AG04450 (cell line): ENCODE data around the gene FAM161A. TPM values are rescaled to one million over a fixed set of nuclear protein-coding genes. Genes with fewer than 3 reads are reported as not detected.

ENCODE experiments used
- CTCF ChIA-PET: fragments of 300-600, 350-600 bp; formaldehyde crosslinking; extraction: SDS; loops from one replicate; lab custom pipeline; 2022; ENCODE audit warnings: antibody characterized with exemption, inconsistent platforms; lab: Charles Lee
- POLR2A ChIA-PET: fragments of 350-600 bp; formaldehyde crosslinking; extraction: SDS; loops from one replicate; lab custom pipeline; 2021; ENCODE audit warnings: antibody characterized with exemption, inconsistent platforms; lab: Yijun Ruan, JAX
- DNase-seq: peaks from one replicate; pipeline ENCODE4 v3.0.0-alpha.2; 2011; ENCODE audit warnings: low read depth, low spot score
- H3K27ac ChIP-seq: one replicate; pipeline ENCODE4 v1.5.1; 2012; ENCODE audit warnings: low read depth, low read length, control low read depth
- H3K27me3 ChIP-seq: one replicate; pipeline ENCODE4 v1.6.0; 2012; ENCODE audit warnings: low read length; ENCODE audit not compliant: control insufficient read depth, insufficient read depth
- H3K4me3 ChIP-seq: 2 replicates; pipeline ENCODE4 v1.5.1; 2011; ENCODE audit warnings: mild to moderate bottlenecking, low read depth, low read length, control low read depth
- H3K9me3 ChIP-seq: 2 replicates; pipeline ENCODE4 v1.5.1; 2012; ENCODE audit warnings: low read length; ENCODE audit not compliant: control insufficient read depth, insufficient read depth
- polyA plus RNA-seq: library from polyadenylated mRNA; depleted of rRNA; stranded (reverse); fragments of >200 nt; gene quantifications from 2 replicates; pipeline ENCODE4 v1.2.3, GENCODE V29; 2011
- TF ChIP-seq, protein P1 (sequence below): IDR thresholded peaks from 2 replicates; pipeline ENCODE4 v1.5.1; 2011; ENCODE audit warnings: low read depth, low read length, control low read depth, inconsistent platforms

FAM161A gene
- polyA plus RNA-seq, 1 experiment: 1.1 TPM

DNA sequence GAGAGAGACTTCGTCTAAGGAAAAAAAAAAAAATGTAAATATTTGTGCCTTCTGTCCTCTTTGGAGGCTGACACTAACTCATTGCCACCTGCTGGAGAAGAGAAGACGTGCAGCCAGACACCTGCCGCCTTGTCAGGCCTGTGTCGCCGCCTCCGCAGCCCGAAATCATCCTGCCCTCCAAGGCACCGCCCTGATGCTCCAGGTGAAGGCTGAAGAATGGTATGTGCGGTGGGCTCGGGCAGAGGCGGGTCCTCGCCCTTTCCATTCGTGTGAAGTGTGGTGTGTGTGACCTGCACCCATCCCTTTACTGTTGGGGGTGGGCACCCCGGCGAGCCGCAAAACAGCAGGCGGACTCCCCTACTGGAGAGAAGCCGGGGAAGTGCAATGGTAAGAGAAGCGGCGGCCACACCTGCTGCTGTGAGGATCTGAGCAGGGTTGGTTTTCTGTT, 60.4 kb downstream of the FAM161A start:
- peak; percentile 7 for DNase-seq
- TF ChIP-seq, protein P1, sequence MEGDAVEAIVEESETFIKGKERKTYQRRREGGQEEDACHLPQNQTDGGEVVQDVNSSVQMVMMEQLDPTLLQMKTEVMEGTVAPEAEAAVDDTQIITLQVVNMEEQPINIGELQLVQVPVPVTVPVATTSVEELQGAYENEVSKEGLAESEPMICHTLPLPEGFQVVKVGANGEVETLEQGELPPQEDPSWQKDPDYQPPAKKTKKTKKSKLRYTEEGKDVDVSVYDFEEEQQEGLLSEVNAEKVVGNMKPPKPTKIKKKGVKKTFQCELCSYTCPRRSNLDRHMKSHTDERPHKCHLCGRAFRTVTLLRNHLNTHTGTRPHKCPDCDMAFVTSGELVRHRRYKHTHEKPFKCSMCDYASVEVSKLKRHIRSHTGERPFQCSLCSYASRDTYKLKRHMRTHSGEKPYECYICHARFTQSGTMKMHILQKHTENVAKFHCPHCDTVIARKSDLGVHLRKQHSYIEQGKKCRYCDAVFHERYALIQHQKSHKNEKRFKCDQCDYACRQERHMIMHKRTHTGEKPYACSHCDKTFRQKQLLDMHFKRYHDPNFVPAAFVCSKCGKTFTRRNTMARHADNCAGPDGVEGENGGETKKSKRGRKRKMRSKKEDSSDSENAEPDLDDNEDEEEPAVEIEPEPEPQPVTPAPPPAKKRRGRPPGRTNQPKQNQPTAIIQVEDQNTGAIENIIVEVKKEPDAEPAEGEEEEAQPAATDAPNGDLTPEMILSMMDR: peak; percentile 59
- H3K27me3 ChIP-seq: peaks cover 4% of the 10 kb centered on the region
- POLR2A ChIA-PET: interaction anchor here (0.6 kb wide), 1 partner anchor 253 kb away, joined by 4 read pairs; no protein-coding TSS in a partner anchor
- H3K27ac ChIP-seq: no peak overlapping the region
- H3K4me3 ChIP-seq: peak overlapping the region; percentile 31
- CTCF ChIA-PET: interaction anchor here (0.7 to 0.9 kb wide), 8 partner anchors 12 to 1211 kb away, joined by 3 to 7 read pairs (median 4); no protein-coding TSS in a partner anchor
- H3K9me3 ChIP-seq: no peaks in the 10 kb centered on the region

DNA sequence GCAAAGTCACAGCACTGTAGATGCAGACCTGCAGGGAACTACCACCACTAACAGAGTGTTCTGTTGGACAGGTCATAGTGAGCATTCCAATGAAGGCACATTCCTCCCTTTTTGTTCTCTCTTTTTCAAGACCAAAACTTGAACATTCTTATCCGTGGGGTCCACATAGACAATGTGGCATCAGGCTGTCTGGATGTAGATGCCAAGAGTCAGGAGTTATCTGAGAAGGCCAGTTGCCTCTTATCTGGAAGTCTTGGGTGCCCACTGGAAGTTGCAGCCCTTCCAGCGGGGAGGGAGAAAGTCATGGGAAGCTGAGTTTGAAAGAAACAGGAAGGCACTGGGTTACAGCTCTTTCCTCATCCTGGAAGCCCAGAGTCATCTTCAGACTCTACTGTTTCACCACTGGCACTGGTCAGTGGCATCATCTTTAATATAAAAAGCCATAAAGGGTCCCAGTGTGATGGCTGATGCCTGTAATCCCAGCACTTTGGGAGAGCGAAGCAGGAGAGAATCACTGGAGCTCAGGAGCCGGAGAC, 61.4 kb downstream of the FAM161A start:
- CTCF ChIA-PET: interaction anchor here (0.7 to 1.1 kb wide), 8 partner anchors 10 to 776 kb away, joined by 3 to 4 read pairs (median 4); no protein-coding TSS in a partner anchor
- Histone ChIP-seq H3K4me3 (no peak overlapping the region), H3K27me3 (peaks cover 8% of the 10 kb centered on the region), H3K9me3 (no peaks in the 10 kb centered on the region), H3K27ac (no peak overlapping the region)
- TF ChIP-seq, protein P1: no peak
- no peak for DNase-seq
- POLR2A ChIA-PET: no interaction called here

DNA sequence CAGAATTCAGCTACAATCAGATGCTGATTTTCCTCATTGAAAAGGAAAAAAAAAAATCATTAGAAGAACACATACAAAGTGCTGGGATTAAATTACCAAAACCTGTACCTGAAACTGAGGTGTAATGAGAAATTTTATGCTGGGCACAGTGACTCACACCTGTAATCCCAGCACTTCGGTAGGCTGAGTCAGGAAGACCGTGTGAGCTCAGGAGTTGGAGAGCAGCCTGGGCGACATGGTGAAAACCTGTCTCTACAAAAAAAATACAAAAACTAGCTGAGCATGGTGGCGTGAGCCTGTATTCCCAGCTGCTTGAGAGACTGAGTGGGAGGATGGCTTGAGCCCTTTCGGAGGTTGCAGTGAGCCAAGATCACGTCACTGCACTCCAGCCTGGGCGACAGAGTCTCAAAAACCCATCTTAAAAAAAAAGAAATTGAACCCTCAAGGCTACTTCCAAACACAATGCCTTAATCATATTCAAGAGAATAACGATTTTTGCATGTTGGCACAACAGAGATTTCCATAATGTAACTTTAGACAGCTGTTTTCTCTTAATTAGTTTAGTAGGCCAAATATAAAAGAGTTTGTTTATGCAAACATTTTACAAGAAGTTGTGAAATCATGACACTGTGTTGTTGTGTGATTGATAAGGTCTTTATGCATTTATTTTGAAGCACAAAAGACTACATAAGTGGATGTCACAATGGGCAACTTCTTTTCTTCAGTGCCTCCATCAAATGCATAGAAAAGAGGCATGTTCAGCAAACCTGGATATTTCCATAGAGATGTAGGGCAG, 63.9 kb downstream of the FAM161A start:
- H3K27ac ChIP-seq: no peak overlapping the region
- H3K9me3 ChIP-seq: no peaks in the 10 kb centered on the region
- DNase-seq: no peak
- no peak overlapping the region for H3K4me3 ChIP-seq
- TF ChIP-seq, protein P1: no peak
- H3K27me3 ChIP-seq: peaks cover 8% of the 10 kb centered on the region
- POLR2A ChIA-PET: no interaction called here
- CTCF ChIA-PET: interaction anchor here (0.9 kb wide), 1 partner anchor 251 kb away, joined by 5 read pairs; no protein-coding TSS in a partner anchor

DNA sequence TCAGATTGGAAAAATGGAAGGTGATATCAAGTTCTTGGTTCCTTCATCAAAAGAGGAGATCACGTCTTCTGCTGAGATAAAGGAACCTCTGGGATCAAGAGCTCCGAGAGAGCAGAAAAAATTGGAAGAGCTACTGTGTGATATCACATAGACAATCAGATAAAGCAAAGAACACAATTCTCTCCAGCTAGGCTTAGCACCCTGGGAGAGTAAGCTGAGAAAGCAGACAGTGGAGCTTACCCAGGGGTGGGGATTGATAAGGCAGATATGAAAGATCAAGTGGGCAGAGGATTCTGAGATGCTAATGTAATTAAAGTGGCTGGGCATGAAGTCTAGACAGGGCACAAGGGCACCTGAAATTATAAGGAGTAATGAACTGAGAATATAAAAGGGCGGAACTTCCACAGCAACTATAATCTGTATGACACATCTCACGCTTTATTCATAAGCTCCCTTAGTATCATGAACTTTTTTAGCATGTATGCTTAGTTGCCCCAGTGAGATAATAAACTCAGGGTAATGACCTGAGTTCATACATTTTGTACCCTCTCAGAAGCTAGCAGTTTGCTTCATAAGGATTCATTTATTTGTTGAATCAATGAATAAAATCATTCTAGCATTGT, 65.8 kb downstream of the FAM161A start:
- CTCF ChIA-PET: no interaction called here
- no peak for DNase-seq
- H3K27ac ChIP-seq: no peak overlapping the region
- TF ChIP-seq, protein P1: no peak
- no peaks in the 10 kb centered on the region for H3K9me3 ChIP-seq
- no peak overlapping the region for H3K4me3 ChIP-seq
- peaks cover 11% of the 10 kb centered on the region for H3K27me3 ChIP-seq
- POLR2A ChIA-PET: no interaction called here
